ENCODE results near the gene RDH5.

DNA sequence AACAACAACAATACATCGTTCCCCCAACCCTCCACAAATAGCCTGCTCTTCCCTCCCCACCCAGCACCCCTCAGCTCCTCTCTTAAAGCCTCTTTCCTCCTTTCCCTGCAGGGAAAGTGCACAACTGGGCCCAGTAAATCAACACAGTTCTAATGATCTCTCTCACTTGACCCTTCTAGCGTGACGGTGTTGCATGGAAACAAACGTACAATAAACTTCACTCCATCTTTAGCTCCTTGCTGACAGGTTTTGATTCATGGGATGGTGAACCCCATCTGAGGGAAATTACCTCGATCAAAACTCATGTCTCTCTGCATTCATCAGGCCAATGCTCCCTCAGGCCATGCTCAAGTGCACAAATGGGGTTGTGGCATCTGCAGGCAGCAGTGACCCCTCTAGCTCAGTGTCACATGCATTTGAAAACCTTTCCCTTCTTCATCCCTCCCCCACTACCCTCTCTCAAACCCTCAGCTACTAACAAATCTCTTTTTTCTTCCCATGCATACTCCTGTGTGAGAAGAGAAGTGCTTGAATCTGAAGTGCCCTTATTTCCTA, 45.6 kb downstream of the RDH5 start:
- TF ChIP-seq, protein P1, sequence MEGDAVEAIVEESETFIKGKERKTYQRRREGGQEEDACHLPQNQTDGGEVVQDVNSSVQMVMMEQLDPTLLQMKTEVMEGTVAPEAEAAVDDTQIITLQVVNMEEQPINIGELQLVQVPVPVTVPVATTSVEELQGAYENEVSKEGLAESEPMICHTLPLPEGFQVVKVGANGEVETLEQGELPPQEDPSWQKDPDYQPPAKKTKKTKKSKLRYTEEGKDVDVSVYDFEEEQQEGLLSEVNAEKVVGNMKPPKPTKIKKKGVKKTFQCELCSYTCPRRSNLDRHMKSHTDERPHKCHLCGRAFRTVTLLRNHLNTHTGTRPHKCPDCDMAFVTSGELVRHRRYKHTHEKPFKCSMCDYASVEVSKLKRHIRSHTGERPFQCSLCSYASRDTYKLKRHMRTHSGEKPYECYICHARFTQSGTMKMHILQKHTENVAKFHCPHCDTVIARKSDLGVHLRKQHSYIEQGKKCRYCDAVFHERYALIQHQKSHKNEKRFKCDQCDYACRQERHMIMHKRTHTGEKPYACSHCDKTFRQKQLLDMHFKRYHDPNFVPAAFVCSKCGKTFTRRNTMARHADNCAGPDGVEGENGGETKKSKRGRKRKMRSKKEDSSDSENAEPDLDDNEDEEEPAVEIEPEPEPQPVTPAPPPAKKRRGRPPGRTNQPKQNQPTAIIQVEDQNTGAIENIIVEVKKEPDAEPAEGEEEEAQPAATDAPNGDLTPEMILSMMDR (IDR thresholded peaks at IDR 0.05 in 2 of 3, conservative IDR thresholded peaks at IDR 0.05 in 1 of 3; ENCODE audit: borderline replicate concordance in 1 of 3, insufficient read depth in 1 of 3, low read depth in 2 of 3, low read length in 2 of 3) = no peak
- TF ChIP-seq POLR2A (IDR thresholded peaks at IDR 0.05; ENCODE audit: borderline replicate concordance, extremely low read depth, insufficient read depth, insufficient read length) (no peak), EZH2 (IDR thresholded peaks at IDR 0.05) (no peak), EZH2phosphoT487 (IDR thresholded peaks at IDR 0.05; ENCODE audit: borderline replicate concordance) (no peak), YY1 (IDR thresholded peaks at IDR 0.05; ENCODE audit: extremely low read depth, insufficient replicate concordance, low read depth, low read length) (no peak), TCF7L2 (IDR thresholded peaks at IDR 0.05; ENCODE audit: borderline replicate concordance, extremely low read depth, insufficient read depth, insufficient read length) (no peak)
